HepG2 (cell line): ENCODE measurements around the gene USP12. TPM values are rescaled to one million over a fixed set of nuclear protein-coding genes. Genes with fewer than 3 reads are reported as not detected.

Source experiments
- ATAC-seq: fragments of 200-7000 bp; cut with Tn5 transposase; 3 replicates; pipeline ENCODE4 v1.9.1; 2020; ENCODE audit warnings: mild to moderate bottlenecking, moderate library complexity
- BruUV-seq: library from RNA; stranded (reverse); fragments of 400-500 nt; replicated peaks from 2 replicates; lab custom pipeline; 2021; lab: Mats Ljungman, UMichigan
- CTCF ChIA-PET: fragments of 300-600 bp; formaldehyde crosslinking; extraction: SDS; loops from one replicate; lab custom pipeline; 2021; ENCODE audit warnings: low total read pairs, inconsistent platforms, low intra/inter-chr PET ratio; lab: Yijun Ruan, JAX
- POLR2A ChIA-PET: fragments of 350-600 bp; sonication (Branson Sonifier 250); formaldehyde crosslinking; loops from one replicate; lab custom pipeline; 2020; ENCODE audit warnings: antibody characterized with exemption, inconsistent platforms; lab: Yijun Ruan, JAX
- DNase-seq: peaks from one replicate; pipeline ENCODE4 v3.0.0-alpha.2; 2015; ENCODE audit warnings: low spot score
- FAIRE-seq: peaks from 3 replicates; lab custom pipeline; 2011; peaks lifted over from hg19 to GRCh38; lab: Jason Lieb, UNC
- H2AFZ ChIP-seq: one replicate; pipeline ENCODE4 v1.6.1; 2011; ENCODE audit warnings: low read length, inconsistent platforms
- H3K27ac ChIP-seq: fragments of 300-600 bp; 3 replicates; pipeline ENCODE4 v1.8.0; 2011; ENCODE audit warnings: mixed run types, mild to moderate bottlenecking, mixed read lengths, low read length, inconsistent platforms; ENCODE audit not compliant: insufficient read depth; ENCODE audit errors: extremely low read length
- H3K27me3 ChIP-seq, 2 experiments: fragments of 200-600 bp in 1 of 2; 2 replicates in 1 of 2; 3 replicates in 1 of 2; pipeline versions ENCODE4 v1.6.0 to v1.8.0; 2011; ENCODE audit warnings: low read length in 2 of 2, mild to moderate bottlenecking in 2 of 2, moderate library complexity in 2 of 2, inconsistent platforms in 1 of 2; ENCODE audit not compliant: insufficient read depth in 2 of 2, control insufficient read depth in 1 of 2
- H3K36me3 ChIP-seq, 2 experiments: fragments of 200-600 bp in 1 of 2; replicated peaks in 1 of 2; 2 replicates in 1 of 2; 3 replicates in 1 of 2; pipeline versions ENCODE4 v1.5.1 to v1.8.0; 2011; ENCODE audit warnings: low read length in 2 of 2, inconsistent platforms in 1 of 2; ENCODE audit not compliant: insufficient read depth in 2 of 2, control insufficient read depth in 1 of 2
- H3K4me1 ChIP-seq: 2 replicates; pipeline ENCODE4 v1.5.1; 2012; ENCODE audit warnings: low read length, inconsistent platforms; ENCODE audit not compliant: insufficient read depth
- H3K4me2 ChIP-seq: 2 replicates; pipeline ENCODE4 v1.6.0; 2011; ENCODE audit warnings: low read depth, low read length, inconsistent platforms
- H3K4me3 ChIP-seq, 3 experiments: fragments of 200-600 bp in 1 of 3; sonication (generic), shearing (Covaris generic) in 1 of 3; replicated peaks in 1 of 3; 2 replicates each; pipeline ENCODE4 v1.5.1; 2011 to 2016; ENCODE audit warnings: low read length in 3 of 3, inconsistent platforms in 2 of 3, low read depth in 2 of 3, mild to moderate bottlenecking in 2 of 3, control low read depth in 1 of 3, mixed read lengths in 1 of 3; ENCODE audit not compliant: insufficient read depth in 1 of 3
- H3K79me2 ChIP-seq: one replicate; pipeline ENCODE4 v1.6.1; 2011; ENCODE audit warnings: low read length, inconsistent platforms; ENCODE audit not compliant: insufficient read depth
- H3K9ac ChIP-seq: 2 replicates; pipeline ENCODE4 v1.6.0; 2011; ENCODE audit warnings: mild to moderate bottlenecking, low read depth, low read length, inconsistent platforms; ENCODE audit not compliant: insufficient read depth
- H3K9me3 ChIP-seq: 2 replicates; pipeline ENCODE4 v1.5.1; 2012; ENCODE audit warnings: mild to moderate bottlenecking, low read length
- H4K20me1 ChIP-seq: 2 replicates; pipeline ENCODE4 v1.6.0; 2011; ENCODE audit warnings: inconsistent platforms, mild to moderate bottlenecking, low read length, moderate library complexity; ENCODE audit not compliant: insufficient read depth
- KDM5A ChIP-seq: fragments of 200-600 bp; sonication (generic); IDR thresholded peaks from 2 replicates; pipeline ENCODE4 v1.7.0; 2018; ENCODE audit warnings: antibody characterized with exemption, mild to moderate bottlenecking, low read length, borderline replicate concordance
- KLF16 ChIP-seq, 2 experiments: sonication (generic) in 1 of 2; formaldehyde crosslinking in 1 of 2; IDR thresholded peaks; 2 replicates each; pipeline versions ENCODE4 v1.6.1 to v1.8.0; 2016 to 2023; ENCODE audit warnings: missing genetic modification reagents in 2 of 2, missing compliant biosample characterization in 1 of 2
- RARA ChIP-seq: IDR thresholded peaks from 2 replicates; pipeline ENCODE4 v1.6.1; 2016; ENCODE audit warnings: missing genetic modification reagents, missing compliant biosample characterization
- RXRB ChIP-seq: IDR thresholded peaks from 2 replicates; pipeline ENCODE4 v1.6.1; 2016; ENCODE audit warnings: borderline replicate concordance, missing genetic modification reagents, missing compliant biosample characterization
- ZBTB4 ChIP-seq: sonication (generic); formaldehyde crosslinking; IDR thresholded peaks from 2 replicates; pipeline ENCODE4 v1.4.0; 2020; ENCODE audit warnings: missing genetic modification reagents, mild to moderate bottlenecking, borderline replicate concordance
- WGBS: methylation state at CpG from one replicate; pipeline ENCODE4 v1.1.6; 2017; ENCODE audit warnings: low lambda C conversion rate; 5-methylcytosine and 5-hydroxymethylcytosine counted together
- in situ Hi-C: cut with HindIII; loops from 2 replicates; pipeline ENCODE4 v1.10.0; 2017; ENCODE audit warnings: low pct_unique_long_range_greater_than_20kb; ENCODE audit not compliant: extremely low pct_ligation_motif_present
- intact Hi-C: fragments of 100-400 bp; cut with micrococcal nuclease; formaldehyde crosslinking; loops from one replicate; pipeline ENCODE4 v1.10.0; 2022; ENCODE audit not compliant: unreplicated experiment
- polyA plus RNA-seq, 8 experiments: library from polyadenylated mRNA; depleted of rRNA in 3 of 8; stranded (reverse) in 7 of 8; unstranded in 1 of 8; fragments of >200 nt; fragmentation: Illumina TruSeq in 4 of 8; extraction: Trizol in 4 of 8; gene quantifications; 2 replicates each; pipeline versions ENCODE4 v1.2.1 to v1.2.3, GENCODE V29; 2011 to 2016; ENCODE audit warnings: low read depth in 4 of 8, missing spikeins in 1 of 8, mixed read lengths in 1 of 8; ENCODE audit not compliant: insufficient read depth in 1 of 8
- total RNA-seq, 5 experiments: library from RNA; depleted of rRNA; stranded (reverse); fragments of >200 nt; fragmentation: Illumina TruSeq; extraction: Trizol; gene quantifications; 2 replicates each; pipeline ENCODE4 v1.2.3, GENCODE V29; 2016; ENCODE audit warnings: low read depth in 1 of 5

Gene USP12
- total and polyA plus RNA-seq, 2 of the 13 experiments (the other 11 are each of a cell fraction or from before 2014, with no cell fraction given): 9.8 to 19.5 TPM

- ATAC-seq (peak; percentile 34), FAIRE-seq (no peak), DNase-seq (no peak)
- Histone ChIP-seq H3K4me2 (no peak overlapping the region), H3K79me2 (no peaks in the 10 kb centered on the region), H3K9me3 (no peaks in the 10 kb centered on the region), H3K36me3 (no peaks in the 10 kb centered on the region), H3K4me1 (no peaks in the 10 kb centered on the region), H3K4me3 (no peak overlapping the region), H2AFZ (no peak overlapping the region), H3K9ac (no peak overlapping the region), H4K20me1 (no peaks in the 10 kb centered on the region), H3K27ac (no peak overlapping the region), H3K27me3 (no peaks in the 10 kb centered on the region)
- POLR2A ChIA-PET: no interaction called here
- in situ Hi-C loops: no loop called here
- CTCF ChIA-PET: no interaction called here
- TF ChIP-seq RARA (CRISPR knock-in tag): no peak
- no peak for TF ChIP-seq ZBTB4
- TF ChIP-seq KLF16 (CRISPR knock-in tag; IDR thresholded peaks at IDR 0.05): no peak
- TF ChIP-seq RXRB (CRISPR knock-in tag): no peak
- no peak for TF ChIP-seq KDM5A
- 67% methylated on average over 6 of the region's 6 CpGs for WGBS
- BruUV-seq: no TSS peak
- intact Hi-C loops: no loop called here
These were observed 117.6 kb downstream of the USP12 start for GRCh38 chr13:27053902-27054595.
